Measurements from ENCODE around the gene ITGA7. TPM values are rescaled to one million over a fixed set of nuclear protein-coding genes. Genes with fewer than 3 reads are reported as not detected.

ITGA7 gene
- total RNA-seq, 1 experiment from 2014 or later = 2.7 TPM

- ChIA-PET POLR2A (ENCODE audit: unreplicated experiment) (no interaction called here), CTCF (no interaction called here)
- Histone ChIP-seq H4K20me1 (ENCODE audit: insufficient read depth) (no peaks in the 10 kb centered on the region), H3K9me3 (ENCODE audit: insufficient read depth, low read depth) (no peaks in the 10 kb centered on the region), H3K4me1 (replicated peaks; ENCODE audit: insufficient read depth) (no peaks in the 10 kb centered on the region), H3K79me2 (ENCODE audit: low read depth) (no peaks in the 10 kb centered on the region), H3K36me3 (ENCODE audit: low read depth) (no peaks in the 10 kb centered on the region), H3K4me2 (no peak overlapping the region), H3K9me2 (ENCODE audit: insufficient read depth) (no peaks in the 10 kb centered on the region), H3K27ac (no peak overlapping the region), H3K4me3 (no peak overlapping the region), H3F3A (ENCODE audit: insufficient read depth, low read depth) (no peaks in the 10 kb centered on the region), H2AFZ (no peak overlapping the region), H3K27me3 (ENCODE audit: insufficient read depth, low read depth) (peaks cover 33% of the 10 kb centered on the region; the same call in 1 of the 2 replicates)
- TF ChIP-seq, protein P1, sequence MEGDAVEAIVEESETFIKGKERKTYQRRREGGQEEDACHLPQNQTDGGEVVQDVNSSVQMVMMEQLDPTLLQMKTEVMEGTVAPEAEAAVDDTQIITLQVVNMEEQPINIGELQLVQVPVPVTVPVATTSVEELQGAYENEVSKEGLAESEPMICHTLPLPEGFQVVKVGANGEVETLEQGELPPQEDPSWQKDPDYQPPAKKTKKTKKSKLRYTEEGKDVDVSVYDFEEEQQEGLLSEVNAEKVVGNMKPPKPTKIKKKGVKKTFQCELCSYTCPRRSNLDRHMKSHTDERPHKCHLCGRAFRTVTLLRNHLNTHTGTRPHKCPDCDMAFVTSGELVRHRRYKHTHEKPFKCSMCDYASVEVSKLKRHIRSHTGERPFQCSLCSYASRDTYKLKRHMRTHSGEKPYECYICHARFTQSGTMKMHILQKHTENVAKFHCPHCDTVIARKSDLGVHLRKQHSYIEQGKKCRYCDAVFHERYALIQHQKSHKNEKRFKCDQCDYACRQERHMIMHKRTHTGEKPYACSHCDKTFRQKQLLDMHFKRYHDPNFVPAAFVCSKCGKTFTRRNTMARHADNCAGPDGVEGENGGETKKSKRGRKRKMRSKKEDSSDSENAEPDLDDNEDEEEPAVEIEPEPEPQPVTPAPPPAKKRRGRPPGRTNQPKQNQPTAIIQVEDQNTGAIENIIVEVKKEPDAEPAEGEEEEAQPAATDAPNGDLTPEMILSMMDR (conservative IDR thresholded peaks at IDR 0.05) = no peak
- no peak for TF ChIP-seq EZH2 (IDR thresholded peaks at IDR 0.05; ENCODE audit: low read depth)
- BruUV-seq (replicated peaks) = no TSS peak
- intact Hi-C loops (cut with micrococcal nuclease; ENCODE audit: unreplicated experiment) = no loop called here
- no peak for DNase-seq
Observed at GRCh38 chr12:55679691-55680090, 28.0 kb downstream of the ITGA7 start.

GRCh38 chr12:55676707-55677106 lies 31.0 kb downstream of the ITGA7 start:
- Histone ChIP-seq H3K27me3 (ENCODE audit: insufficient read depth, low read depth) (peaks cover 12% of the 10 kb centered on the region; the same call in 1 of the 2 replicates), H4K20me1 (ENCODE audit: insufficient read depth) (no peaks in the 10 kb centered on the region), H3F3A (ENCODE audit: insufficient read depth, low read depth) (no peaks in the 10 kb centered on the region), H2AFZ (no peak overlapping the region), H3K4me3 (no peak overlapping the region), H3K4me1 (replicated peaks; ENCODE audit: insufficient read depth) (no peaks in the 10 kb centered on the region), H3K27ac (no peak overlapping the region), H3K9me3 (ENCODE audit: insufficient read depth, low read depth) (no peaks in the 10 kb centered on the region), H3K4me2 (no peak overlapping the region), H3K36me3 (ENCODE audit: low read depth) (no peaks in the 10 kb centered on the region), H3K9me2 (ENCODE audit: insufficient read depth) (no peaks in the 10 kb centered on the region), H3K79me2 (ENCODE audit: low read depth) (no peaks in the 10 kb centered on the region)
- intact Hi-C loops (cut with micrococcal nuclease; ENCODE audit: unreplicated experiment) = no loop called here
- CTCF ChIA-PET = no interaction called here
- TF ChIP-seq, protein P1 (conservative IDR thresholded peaks at IDR 0.05) = no peak
- no peak for TF ChIP-seq EZH2 (IDR thresholded peaks at IDR 0.05; ENCODE audit: low read depth)
- POLR2A ChIA-PET (ENCODE audit: unreplicated experiment) = interaction anchor here (0.7 kb wide), 1 partner anchor 9 kb away, joined by 5 read pairs; no protein-coding TSS in a partner anchor
- no peak for DNase-seq
- BruUV-seq (replicated peaks) = no TSS peak

- intact Hi-C loops (cut with micrococcal nuclease; ENCODE audit: unreplicated experiment) = no loop called here
- CTCF ChIA-PET = no interaction called here
- no peak overlapping the region for H3K4me3 ChIP-seq
- no peak overlapping the region for H3K4me2 ChIP-seq
- H2AFZ ChIP-seq = no peak overlapping the region
- H3K9me3 ChIP-seq (ENCODE audit: insufficient read depth, low read depth) = no peaks in the 10 kb centered on the region
- H3K27ac ChIP-seq = no peak overlapping the region
- no peaks in the 10 kb centered on the region for H4K20me1 ChIP-seq (ENCODE audit: insufficient read depth)
- H3K4me1 ChIP-seq (replicated peaks; ENCODE audit: insufficient read depth) = no peaks in the 10 kb centered on the region
- no peaks in the 10 kb centered on the region for H3F3A ChIP-seq (ENCODE audit: insufficient read depth, low read depth)
- POLR2A ChIA-PET (ENCODE audit: unreplicated experiment) = no interaction called here
- H3K36me3 ChIP-seq (ENCODE audit: low read depth) = no peaks in the 10 kb centered on the region
- no peaks in the 10 kb centered on the region for H3K9me2 ChIP-seq (ENCODE audit: insufficient read depth)
- DNase-seq = no peak
- no peak for TF ChIP-seq EZH2 (IDR thresholded peaks at IDR 0.05; ENCODE audit: low read depth)
- TF ChIP-seq, protein P1 (conservative IDR thresholded peaks at IDR 0.05) = no peak
- H3K27me3 ChIP-seq (ENCODE audit: insufficient read depth, low read depth) = peaks cover 9% of the 10 kb centered on the region; the same call in 1 of the 2 replicates
- BruUV-seq (replicated peaks) = no TSS peak
- H3K79me2 ChIP-seq (ENCODE audit: low read depth) = no peaks in the 10 kb centered on the region
Observed at GRCh38 chr12:55675666-55676065, 32.0 kb downstream of the ITGA7 start.

Measured in PC-9 (cell line).